ENCODE data around the gene GGA3. TPM values are rescaled to one million over a fixed set of nuclear protein-coding genes. Genes with fewer than 3 reads are reported as not detected.

Gene GGA3
- total and polyA plus RNA-seq, 10 of the 15 experiments (the other 5 are each of a cell fraction or from before 2014, with no cell fraction given), result 7.0 to 57.5 (median 34.0) TPM

DNA sequence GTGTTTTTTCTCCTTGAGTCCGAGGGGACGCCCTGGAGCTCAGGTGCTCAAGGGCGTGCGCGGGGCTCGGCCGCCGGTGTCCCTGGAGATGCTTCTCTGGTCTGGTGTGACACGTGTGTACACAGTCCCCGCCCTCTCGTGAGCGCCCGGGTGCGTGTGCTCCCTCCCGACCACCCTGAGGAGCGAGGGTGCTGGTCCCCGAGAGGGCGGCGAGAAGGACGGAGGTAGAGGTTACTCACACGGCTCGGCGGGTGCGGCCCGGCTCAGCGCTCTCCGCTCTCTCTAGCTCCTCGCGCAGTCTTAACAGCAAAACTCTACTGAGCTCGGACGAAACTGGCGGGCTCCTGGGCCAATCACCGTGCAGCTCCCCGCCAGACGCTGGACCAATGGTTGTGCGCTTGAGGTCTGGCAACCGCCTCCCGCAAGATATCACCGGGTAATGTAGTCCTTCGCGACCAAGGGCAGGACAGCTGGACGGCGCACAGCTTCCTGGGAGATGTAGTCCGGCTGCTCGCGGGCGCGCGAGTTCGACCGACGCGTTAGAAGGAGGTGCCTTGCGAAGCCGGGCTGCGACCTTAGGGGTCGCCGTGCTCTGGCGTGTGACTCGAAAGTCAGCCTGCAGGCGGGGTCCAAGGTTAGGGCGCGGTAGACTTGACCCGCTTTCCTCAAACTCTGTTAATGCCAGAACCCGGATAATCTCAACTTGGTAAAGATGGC lies 27.9 kb upstream of the GGA3 start, which contains the start of gene SLC25A19 (continued):
- TF ChIP-seq, protein P1, sequence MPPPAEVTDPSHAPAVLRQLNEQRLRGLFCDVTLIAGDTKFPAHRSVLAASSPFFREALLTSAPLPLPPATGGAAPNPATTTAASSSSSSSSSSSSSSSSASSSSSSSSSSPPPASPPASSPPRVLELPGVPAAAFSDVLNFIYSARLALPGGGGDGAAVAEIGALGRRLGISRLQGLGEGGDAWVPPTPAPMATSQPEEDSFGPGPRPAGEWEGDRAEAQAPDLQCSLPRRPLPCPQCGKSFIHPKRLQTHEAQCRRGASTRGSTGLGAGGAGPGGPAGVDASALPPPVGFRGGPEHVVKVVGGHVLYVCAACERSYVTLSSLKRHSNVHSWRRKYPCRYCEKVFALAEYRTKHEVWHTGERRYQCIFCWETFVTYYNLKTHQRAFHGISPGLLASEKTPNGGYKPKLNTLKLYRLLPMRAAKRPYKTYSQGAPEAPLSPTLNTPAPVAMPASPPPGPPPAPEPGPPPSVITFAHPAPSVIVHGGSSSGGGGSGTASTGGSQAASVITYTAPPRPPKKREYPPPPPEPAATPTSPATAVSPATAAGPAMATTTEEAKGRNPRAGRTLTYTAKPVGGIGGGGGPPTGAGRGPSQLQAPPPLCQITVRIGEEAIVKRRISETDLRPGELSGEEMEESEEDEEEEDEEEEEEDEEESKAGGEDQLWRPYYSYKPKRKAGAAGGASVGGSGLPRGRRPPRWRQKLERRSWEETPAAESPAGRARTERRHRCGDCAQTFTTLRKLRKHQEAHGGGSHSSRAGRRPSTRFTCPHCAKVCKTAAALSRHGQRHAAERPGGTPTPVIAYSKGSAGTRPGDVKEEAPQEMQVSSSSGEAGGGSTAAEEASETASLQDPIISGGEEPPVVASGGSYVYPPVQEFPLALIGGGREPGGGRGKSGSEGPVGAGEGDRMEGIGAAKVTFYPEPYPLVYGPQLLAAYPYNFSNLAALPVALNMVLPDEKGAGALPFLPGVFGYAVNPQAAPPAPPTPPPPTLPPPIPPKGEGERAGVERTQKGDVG (CRISPR knock-in tag; IDR thresholded peaks at IDR 0.05), result no peak
- TF ChIP-seq ZZZ3 (IDR thresholded peaks at IDR 0.05; ENCODE audit: control insufficient read depth, insufficient read length, low read depth) (no peak), LARP7 (IDR thresholded peaks at IDR 0.05) (0 out of 2 replicates have a peak, but pooled peaks have one; percentile 44), ZNF24 (IDR thresholded peaks at IDR 0.05) (no peak), MYB (IDR thresholded peaks at IDR 0.05; ENCODE audit: borderline replicate concordance, low read depth, low read length) (no peak), NFYA (IDR thresholded peaks at IDR 0.05; ENCODE audit: borderline replicate concordance, low read depth, low read length) (peak; percentile 30; the same call in 1 of the 2 replicates), POLR2AphosphoS2 (IDR thresholded peaks at IDR 0.05; ENCODE audit: low read depth, low read length) (no peak), EGR1 (IDR thresholded peaks at IDR 0.05; ENCODE audit: borderline replicate concordance in 1 of 2, low read depth in 2 of 2, low read length in 2 of 2) (no peak), ATF7 (IDR thresholded peaks at IDR 0.05; ENCODE audit: low read depth) (no peak), YBX1 (IDR thresholded peaks at IDR 0.05) (no peak), JUND (IDR thresholded peaks at IDR 0.05; ENCODE audit: low read depth, low read length) (no peak)
- TF ChIP-seq, protein P2, sequence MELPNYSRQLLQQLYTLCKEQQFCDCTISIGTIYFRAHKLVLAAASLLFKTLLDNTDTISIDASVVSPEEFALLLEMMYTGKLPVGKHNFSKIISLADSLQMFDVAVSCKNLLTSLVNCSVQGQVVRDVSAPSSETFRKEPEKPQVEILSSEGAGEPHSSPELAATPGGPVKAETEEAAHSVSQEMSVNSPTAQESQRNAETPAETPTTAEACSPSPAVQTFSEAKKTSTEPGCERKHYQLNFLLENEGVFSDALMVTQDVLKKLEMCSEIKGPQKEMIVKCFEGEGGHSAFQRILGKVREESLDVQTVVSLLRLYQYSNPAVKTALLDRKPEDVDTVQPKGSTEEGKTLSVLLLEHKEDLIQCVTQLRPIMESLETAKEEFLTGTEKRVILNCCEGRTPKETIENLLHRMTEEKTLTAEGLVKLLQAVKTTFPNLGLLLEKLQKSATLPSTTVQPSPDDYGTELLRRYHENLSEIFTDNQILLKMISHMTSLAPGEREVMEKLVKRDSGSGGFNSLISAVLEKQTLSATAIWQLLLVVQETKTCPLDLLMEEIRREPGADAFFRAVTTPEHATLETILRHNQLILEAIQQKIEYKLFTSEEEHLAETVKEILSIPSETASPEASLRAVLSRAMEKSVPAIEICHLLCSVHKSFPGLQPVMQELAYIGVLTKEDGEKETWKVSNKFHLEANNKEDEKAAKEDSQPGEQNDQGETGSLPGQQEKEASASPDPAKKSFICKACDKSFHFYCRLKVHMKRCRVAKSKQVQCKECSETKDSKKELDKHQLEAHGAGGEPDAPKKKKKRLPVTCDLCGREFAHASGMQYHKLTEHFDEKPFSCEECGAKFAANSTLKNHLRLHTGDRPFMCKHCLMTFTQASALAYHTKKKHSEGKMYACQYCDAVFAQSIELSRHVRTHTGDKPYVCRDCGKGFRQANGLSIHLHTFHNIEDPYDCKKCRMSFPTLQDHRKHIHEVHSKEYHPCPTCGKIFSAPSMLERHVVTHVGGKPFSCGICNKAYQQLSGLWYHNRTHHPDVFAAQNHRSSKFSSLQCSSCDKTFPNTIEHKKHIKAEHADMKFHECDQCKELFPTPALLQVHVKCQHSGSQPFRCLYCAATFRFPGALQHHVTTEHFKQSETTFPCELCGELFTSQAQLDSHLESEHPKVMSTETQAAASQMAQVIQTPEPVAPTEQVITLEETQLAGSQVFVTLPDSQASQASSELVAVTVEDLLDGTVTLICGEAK (IDR thresholded peaks at IDR 0.05; ENCODE audit: borderline replicate concordance), result peak; percentile 77; the same call in 1 of the 2 replicates
- TF ChIP-seq, protein P3, sequence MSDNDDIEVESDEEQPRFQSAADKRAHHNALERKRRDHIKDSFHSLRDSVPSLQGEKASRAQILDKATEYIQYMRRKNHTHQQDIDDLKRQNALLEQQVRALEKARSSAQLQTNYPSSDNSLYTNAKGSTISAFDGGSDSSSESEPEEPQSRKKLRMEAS (IDR thresholded peaks at IDR 0.05; ENCODE audit: low read depth, low read length), result peak; percentile 36
- TF ChIP-seq, protein P4, sequence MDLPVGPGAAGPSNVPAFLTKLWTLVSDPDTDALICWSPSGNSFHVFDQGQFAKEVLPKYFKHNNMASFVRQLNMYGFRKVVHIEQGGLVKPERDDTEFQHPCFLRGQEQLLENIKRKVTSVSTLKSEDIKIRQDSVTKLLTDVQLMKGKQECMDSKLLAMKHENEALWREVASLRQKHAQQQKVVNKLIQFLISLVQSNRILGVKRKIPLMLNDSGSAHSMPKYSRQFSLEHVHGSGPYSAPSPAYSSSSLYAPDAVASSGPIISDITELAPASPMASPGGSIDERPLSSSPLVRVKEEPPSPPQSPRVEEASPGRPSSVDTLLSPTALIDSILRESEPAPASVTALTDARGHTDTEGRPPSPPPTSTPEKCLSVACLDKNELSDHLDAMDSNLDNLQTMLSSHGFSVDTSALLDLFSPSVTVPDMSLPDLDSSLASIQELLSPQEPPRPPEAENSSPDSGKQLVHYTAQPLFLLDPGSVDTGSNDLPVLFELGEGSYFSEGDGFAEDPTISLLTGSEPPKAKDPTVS (IDR thresholded peaks at IDR 0.05; ENCODE audit: low read depth, low read length), result no peak
- TF ChIP-seq, protein P5, sequence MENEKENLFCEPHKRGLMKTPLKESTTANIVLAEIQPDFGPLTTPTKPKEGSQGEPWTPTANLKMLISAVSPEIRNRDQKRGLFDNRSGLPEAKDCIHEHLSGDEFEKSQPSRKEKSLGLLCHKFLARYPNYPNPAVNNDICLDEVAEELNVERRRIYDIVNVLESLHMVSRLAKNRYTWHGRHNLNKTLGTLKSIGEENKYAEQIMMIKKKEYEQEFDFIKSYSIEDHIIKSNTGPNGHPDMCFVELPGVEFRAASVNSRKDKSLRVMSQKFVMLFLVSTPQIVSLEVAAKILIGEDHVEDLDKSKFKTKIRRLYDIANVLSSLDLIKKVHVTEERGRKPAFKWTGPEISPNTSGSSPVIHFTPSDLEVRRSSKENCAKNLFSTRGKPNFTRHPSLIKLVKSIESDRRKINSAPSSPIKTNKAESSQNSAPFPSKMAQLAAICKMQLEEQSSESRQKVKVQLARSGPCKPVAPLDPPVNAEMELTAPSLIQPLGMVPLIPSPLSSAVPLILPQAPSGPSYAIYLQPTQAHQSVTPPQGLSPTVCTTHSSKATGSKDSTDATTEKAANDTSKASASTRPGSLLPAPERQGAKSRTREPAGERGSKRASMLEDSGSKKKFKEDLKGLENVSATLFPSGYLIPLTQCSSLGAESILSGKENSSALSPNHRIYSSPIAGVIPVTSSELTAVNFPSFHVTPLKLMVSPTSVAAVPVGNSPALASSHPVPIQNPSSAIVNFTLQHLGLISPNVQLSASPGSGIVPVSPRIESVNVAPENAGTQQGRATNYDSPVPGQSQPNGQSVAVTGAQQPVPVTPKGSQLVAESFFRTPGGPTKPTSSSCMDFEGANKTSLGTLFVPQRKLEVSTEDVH (IDR thresholded peaks at IDR 0.05; ENCODE audit: low read depth, partially characterized antibody), result no peak

Measured in GM12878 (cell line).